ENCODE data around the gene SF3B3.

SF3B3 gene

DNA sequence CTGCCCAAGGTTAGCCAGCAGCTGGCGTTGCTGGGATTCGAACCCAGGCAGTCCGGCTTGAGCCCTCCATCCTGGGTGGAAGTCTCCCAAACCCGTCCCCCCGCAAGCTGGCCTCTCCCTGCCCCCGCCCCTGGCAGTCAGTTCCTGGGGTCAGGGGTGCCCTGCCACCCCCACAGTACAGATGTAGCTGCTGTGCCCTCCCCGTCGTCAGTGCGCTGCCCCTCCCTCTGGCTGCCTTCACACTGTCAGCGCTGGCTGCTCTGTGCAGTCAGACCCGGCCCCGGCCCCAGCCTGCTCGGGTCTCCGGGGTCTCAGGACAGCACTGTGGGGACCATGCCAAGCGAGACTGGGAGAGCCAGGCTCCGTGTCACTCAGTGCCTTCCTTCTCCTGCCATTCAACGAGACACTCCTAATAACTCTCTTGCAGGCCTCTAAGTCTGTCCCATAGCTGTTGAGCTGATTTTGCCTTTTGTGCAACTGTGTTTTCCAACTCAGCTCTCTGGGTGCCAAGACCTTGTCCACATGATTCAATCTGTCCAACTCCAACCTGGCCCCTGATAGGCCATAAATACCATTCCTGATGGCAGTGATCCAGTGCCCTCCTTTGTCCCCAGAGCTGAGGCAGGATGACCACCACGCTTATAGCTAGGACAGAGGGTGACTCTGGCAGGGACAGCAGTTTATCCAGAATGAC, 67.3 kb downstream of the SF3B3 start:
- DNase-seq (ENCODE audit: low spot score), result no peak

DNA sequence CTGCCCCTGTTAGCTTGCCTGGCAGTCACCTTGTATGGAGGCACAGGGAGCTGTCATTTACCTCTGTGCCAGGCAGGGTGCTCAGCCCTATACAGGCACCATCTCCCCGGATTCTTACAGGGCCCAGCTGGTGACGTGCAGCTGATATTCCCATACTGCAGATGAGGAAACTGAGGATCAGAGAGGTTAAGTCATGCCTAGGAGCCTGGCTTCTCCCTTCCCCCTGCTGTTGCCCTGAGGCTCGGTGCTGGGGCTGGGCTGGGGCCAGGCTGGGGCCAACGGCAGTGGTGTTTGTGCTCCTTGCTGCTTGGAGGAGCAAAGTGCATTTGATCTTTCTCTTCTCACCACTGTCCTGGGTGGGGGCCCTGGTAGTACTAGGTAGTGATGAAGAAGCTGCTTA, 68.0 kb downstream of the SF3B3 start:
- no peak for DNase-seq (ENCODE audit: low spot score)

DNA sequence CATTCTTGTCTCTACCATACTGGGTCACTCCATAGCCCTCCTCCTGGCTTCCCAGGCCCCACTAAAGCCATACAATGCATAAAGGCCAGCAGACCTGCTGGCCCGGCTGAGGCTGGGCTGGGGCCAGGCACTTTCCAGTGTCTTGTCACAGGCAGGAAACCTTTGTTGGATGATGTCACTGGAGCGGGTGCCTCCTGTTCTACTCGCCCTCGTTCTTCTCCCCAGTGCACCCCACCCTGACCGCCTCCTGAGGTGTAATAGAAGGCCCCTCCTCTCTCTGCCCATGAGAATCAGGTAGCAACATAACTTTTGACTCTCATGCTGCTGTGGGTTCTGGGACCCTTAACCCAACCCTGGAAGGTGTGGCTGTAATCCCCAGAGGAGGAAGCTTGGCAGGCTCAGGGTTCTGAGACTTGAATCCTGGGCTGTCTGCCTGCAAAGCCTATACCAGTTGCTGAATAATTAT, 68.5 kb downstream of the SF3B3 start:
- DNase-seq (ENCODE audit: low spot score), result no peak

DNA sequence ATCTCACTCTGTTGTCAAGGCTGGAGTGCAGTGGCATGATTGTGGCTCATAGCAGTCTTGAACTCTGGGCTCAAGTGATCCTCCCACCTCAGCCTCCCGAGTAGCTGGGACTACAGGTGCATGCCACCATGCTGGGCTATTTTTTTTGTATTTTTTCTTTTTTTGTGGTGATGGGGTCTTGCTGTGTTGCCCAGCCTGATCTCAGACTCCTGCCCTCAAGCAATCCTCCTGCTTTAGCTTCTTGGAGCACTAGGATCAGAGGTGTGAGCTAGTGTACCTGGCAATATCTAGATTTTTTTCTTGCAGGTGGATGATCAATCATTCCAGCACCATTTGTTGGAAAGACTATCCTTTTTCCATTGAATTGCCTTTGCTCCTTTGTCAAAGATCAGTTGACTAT, 69.9 kb downstream of the SF3B3 start:
- no peak for DNase-seq (ENCODE audit: low spot score)

DNA sequence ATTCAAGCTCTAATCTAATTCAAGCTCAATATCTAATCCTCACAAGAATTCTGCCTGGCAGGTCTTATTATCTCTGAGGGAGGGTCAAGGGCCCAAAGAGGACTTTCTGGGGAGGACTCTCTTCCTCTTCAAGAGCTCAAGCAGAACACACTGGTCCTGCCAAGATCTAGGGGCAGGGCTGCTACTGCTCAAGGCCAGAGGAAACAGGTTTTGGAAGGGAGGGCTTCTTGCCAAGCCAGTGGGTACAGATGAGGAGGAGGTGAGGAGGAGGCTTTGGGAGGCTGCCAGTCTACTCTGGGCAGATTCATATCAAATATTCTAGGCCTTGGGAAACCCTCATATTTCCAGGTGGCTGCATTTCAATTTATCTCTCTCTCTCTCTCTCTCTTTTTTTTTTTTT, 71.0 kb downstream of the SF3B3 start:
- no peak for DNase-seq (ENCODE audit: low spot score)

DNA sequence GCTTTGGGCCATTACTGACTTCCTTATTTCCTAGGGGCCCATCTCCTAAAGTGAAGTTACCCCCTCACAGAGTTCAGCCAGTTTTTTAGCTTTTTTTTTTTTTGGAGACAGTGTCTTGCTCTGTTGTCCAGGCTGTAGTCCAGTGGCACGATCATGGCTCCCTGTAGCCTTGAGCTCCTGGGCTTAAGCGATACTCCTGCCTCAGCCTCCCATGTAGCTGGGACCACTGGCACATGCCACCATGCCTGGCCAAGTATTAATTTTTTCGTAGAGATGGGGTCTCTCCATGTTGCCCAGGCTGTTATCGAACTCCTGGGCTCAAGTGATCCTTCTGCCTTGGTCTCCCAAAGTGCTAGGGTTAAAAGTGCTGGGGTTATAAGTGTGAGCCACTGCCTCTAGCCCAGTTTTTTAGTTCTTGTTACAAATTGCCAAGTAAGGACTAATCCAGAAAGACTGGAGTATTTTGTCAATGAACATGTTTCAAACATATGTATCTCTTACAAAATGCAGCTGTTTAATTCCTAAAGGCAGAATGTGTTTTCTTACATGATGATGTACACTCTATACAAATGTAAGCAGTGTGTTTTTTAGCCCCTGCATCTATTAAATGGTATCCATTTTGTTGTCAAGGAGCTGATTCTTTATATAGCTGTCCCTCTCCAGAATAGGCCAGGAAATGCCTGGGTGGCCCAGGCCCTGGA, 73.7 kb downstream of the SF3B3 start:
- no peak for DNase-seq (ENCODE audit: low spot score)

DNA sequence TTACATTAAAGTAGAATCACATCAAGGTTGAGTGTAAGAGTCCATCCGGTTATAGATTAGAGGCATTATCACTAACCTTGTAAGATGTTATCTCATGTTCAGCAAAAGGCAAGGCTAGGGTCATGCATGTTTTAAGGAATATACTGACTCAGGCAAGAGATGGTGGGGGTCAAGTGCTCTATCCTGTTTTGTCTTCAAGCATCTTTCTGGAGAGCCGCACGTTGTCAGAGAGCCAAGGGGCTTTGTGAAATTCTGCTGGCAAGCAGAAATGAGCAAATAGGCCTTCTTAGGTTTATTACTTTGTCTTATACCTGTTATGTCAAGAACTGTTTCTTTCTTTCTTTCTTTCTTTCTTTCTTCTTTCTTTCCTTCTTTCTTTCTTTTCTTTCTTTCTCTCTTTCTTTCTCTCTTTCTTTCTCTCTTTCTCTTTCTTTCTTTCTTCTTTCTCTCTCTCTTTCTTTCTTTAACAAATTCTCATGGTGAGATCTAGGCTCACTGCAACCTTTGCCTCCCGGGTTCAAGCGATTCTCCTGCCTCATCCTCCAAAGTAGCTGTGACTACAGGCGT, 75.4 kb downstream of the SF3B3 start:
- DNase-seq (ENCODE audit: low spot score), result no peak

DNA sequence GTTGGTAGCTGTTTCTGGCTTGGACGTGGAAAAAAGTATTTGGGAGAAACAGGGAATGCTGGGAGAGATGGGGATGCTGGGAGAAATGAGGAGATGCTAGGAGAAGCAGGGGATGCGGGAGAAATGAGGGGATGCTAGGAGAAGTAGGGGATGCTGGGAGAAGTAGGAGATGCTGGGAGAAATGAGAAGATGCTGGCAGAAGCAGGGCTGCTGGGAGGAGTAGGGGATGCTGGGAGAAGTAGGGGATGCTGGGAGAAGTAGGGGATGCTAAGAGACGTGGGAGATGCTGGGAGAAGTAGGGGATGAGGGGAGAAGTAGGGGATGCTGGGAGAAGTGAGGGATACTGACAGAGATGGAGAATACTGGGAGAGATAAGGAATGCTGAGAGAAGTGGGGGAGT, 77.1 kb downstream of the SF3B3 start:
- no peak for DNase-seq (ENCODE audit: low spot score)

DNA sequence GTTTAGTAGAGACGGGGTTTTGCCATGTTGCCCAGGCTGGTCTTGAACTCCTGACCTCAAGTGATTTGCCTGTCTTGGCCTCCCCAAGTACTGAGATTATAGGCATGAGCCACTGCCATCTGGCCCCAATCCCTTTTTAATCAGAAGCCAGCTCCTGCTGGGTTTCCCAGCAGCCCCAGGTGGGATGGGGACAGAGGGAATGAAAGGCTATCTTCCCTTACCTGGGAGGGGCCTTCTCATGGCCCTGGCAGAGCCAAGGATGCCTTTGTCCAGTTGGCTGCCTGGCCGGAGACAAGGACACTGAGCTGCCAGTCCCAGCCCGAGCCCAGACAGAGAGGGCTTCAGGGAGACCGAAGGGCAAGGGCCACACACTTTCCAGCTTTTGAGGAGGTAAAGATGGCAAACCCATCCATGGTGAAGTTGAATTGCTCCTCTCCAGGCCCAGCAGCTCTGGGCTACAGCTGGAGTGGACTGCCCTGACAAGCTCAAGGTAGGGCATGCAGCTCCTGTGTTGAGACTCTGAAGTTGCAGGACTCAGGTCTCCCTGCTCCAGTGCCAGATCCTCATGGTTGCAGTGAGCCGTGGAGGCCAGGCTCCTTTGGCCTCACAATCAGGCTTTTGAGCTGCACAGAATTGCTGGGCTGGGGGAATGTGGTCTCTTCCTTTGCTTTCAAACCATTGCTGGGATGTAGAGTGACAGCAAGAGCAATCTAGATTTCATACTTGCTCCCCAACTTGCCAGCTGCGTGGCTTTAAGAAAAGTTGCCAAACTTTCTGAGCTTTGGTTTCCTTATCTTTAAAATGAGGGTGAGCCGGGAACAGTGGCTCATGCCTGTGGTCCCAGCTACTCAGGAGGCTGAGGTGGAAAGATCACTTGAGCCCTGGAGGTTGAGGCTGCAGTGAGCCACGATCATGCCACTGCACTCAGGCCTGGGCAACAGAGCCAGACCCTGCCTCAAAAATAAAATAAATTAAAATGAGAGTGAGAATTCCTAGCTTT, 78.3 kb downstream of the SF3B3 start:
- no peak for DNase-seq (ENCODE audit: low spot score)

DNA sequence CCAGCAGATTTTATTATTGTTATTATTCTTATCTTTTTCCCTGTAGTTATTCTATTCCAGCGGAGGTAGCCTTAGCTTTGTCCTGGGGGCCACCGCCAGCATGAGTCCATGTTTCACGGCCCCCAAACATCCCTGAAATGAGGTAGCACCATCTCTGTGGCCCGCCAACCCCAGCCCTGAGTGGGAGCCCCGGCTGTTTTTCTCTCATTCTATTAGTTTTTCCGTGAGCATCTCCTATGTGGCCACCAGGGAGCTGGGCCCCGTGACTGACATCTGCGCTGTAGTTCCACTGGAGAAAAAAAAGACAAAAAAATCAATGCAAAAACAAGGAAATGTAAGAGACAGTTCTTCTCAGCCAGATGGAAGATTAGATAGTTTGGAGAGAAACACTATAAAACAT, 79.2 kb downstream of the SF3B3 start:
- DNase-seq (ENCODE audit: low spot score), result no peak

DNA sequence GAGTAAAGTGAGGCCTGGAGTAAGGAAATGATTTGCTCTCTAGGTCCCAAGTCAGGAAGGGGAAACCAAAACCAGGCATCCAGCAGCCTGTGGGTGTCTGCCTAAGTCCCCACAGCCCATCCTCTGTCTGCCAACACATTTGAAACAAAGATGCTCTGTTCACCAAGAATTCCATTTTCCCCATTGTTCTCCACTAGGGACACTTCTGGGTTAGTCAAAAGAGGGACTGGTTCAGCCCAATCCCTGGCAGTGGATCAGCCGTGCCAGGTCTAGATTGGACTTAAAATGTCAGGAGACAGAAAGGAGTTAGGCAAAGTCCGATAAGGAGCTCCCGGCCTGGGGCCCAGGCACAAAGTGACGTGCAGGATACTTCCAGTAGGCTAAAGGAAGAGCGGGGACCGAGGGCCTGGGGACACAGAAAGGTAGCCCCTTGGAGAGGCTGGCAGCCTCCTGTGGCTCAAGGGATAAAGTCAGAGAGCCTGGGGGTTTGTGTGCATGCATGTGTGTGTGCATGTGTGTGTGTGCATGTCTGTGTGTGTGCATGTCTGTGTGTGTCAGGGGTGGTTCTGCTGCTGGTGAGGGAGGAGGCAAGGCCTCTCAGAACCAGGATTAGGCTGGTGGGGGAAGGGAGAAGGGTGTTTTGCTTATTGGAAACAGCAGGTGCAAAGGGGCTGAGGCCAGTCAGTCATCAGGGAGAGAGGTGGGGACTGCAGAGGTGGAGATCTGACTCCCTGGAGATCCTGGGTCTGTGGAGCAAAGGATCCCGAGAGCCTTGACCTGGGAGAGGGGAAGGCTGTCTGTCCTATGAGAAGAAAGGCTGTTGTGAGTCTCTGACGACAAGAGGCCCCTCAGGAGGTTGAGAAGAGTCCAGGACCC, 81.0 kb downstream of the SF3B3 start:
- no peak for DNase-seq (ENCODE audit: low spot score)

DNA sequence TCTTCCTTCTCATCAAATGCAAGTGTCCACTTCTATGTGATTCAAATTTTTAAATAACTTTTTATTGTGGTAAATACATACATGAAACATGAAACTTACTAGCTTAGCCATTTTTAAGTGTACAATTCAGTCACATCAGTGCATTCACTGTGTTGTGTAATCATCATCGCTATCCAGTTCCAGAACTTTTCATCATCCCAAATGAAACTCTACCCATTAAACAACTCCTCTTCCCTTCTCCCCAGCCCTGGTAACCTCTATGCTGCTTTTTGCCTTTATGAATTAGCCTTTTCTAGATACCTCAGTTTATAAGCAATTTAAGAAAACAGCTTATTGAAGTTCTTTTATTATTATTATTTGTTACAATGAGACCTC, 81.7 kb downstream of the SF3B3 start:
- no peak for DNase-seq (ENCODE audit: low spot score)

DNA sequence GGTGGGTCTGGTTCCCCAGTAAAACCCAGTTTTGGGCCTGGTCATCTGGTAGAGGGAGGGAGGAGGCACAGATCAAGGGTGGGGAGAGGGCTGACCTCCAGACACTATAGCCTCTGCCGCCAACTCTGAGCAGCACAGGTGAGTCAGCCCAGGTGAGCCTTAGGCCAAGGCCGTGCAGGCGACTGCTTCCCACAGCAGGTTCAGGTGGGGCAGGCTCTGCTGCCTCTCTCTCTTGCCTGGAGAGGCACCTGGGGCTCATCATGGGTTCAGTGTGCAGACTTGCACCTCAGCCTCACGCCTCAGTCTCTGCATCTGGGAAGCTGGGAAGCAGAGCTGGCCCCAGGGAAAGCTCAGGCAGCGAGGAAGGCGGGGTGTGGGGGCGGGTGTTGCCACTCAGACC, 84.9 kb downstream of the SF3B3 start:
- no peak for DNase-seq (ENCODE audit: low spot score)

DNA sequence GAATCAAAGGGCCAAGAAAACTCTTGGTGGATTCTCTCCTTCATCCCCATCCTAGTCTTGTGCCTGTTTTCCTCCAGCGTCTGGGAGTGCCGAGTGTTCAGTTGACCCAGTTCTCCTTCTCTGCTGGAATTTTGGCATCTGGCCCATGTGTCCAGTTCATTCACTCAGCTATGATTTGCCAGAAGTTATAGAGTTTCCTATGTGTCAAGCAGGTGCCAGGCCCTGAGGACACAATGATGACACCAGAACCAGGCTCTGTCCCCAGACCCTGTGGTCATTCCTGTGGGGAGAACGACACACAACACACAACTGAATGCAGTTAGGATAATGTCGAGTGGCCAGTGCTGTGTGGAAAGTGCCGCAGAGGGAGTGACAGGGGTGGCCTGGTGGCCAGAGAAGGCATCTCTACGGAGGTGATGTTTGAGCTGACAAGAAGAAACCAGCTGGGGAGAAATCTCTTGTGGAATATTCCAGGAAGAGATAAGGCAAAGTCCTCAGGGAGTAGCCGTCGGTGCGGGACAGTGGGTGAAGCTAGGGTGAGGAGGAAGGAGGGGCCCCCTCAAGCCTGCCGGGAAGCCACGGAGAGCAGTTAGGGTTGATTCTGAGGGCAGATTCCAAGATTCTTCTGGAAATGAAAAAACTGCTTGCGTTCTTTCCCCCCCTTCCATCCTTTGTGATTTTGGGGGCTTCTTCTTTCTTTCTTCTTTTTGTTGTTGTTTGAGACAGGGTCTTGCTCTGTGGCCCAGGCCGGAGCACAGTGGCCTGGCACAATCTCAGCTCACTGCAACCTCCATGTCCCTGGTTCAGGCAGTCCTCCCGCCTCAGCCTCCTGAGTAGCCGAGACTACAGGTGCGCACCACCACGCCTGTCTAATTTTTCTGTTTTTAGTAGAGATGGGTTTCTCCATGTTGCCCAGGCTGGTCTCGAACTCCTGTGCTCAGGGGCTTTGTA, 86.9 kb downstream of the SF3B3 start:
- no peak for DNase-seq (ENCODE audit: low spot score)

DNA sequence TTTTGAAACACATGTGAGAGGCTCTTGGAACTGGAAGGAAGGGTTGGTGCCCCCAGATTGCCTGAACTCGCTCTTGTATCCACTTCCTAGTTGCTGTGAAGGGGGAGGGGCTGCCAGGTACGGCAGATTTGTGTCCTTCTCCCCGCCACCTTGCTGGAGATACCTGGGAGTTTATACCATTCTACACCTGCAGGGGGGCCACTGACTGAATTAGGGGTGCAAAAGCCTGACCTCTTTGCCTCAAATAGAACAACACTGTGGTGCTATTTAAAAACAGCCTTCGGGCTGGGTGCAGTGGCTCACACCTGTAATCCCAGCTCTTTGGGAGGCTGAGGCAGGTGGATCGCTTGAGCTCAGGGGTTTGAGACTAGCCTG, 87.6 kb downstream of the SF3B3 start:
- DNase-seq (ENCODE audit: low spot score), result no peak

DNA sequence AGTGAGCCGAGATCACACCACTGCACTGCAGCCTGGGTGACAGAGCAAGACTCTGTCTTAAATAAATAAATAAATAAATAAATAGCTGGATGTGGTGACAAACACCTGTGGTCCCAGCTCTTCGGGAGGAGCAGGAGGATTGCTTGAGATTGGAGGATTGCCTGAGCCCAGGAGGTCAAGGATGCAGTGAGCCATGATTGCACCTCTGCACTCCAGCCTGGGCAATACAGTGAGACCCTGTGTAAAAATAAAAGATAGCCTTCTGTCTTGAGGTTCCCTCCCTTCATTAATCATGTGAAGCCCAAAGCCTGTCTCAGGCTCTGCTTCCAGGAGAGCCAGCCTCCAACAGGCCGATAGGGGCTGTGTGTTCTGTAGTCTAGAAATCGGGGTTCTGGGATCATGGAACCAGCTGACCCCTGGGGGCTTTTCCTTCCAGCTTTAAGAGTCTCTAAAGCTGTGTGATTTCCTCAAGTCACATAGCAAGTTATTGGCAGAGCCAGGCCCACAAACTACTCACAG, 88.2 kb downstream of the SF3B3 start:
- no peak for DNase-seq (ENCODE audit: low spot score)

DNA sequence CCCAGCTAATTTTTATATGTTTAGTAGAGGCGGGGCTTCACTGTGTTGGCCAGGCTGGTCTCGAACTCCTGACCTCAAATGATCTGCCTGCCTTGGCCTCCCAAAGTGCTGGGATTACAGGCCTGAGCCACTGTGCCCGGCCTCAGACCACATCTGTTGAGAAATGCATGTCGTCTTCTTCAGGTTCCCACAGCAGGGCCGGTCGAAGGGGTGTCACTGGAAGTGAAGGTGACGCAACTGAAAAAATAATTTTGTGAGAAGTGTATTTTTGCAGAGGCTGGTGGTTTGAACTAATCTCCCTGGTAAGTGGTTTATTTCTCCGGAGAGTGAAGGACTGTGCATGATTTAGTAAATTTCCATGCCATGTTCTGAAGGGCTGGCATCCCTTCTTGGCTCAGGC, 89.3 kb downstream of the SF3B3 start:
- no peak for DNase-seq (ENCODE audit: low spot score)

DNA sequence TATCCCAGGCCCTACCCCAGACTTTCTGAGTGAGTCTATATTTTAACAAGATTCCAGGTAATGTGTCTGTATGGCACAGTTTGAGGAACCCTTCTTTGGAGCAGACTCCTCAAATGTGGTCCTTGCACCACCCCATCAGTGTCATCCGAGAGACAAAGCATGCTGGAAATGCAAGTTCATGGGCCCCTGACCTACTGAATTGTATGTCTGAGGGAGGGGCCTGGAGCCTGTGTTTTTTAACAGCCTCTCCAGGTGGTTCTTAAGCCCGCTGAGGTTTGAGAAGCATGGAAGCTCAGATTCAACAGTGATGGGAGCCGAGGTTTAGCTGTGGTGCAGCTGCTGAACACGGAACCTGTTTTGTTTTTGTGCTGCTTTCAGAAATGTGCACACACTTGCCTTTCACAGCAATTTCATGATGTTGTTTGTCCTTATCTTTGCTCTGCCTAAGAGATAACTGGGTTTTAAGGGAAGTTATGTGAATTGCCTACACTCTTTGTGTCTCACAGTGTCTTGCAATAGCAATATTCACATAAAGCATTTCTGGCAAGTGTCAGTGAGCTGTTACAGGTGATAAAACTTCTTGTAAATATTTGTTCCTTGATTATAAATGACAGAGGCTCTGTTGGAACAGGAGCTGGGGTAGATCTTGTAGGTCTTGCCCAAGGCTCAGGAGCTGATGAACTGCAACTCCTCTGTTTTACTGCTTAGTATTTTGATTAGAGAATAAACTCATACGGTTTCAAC, 90.8 kb downstream of the SF3B3 start:
- no peak for DNase-seq (ENCODE audit: low spot score)

DNA sequence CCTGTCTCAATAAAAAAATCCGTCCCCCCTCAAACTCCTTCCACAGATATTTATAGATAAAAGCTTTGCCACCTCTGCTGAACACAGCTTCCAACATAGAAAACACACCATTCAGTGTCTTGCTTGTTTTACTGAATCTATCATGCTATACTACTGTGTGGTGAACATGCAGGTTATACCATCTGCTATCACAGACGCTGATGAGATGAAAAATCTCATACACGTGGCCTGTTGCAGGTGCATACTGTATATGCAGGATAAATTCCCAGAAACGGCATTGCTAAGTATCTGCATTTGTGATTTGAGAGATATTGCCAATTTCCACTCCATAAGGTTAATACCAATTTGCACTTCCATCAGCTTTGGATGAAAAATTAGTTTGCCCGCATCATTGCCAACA, 92.3 kb downstream of the SF3B3 start:
- DNase-seq (ENCODE audit: low spot score), result no peak

Data from CD4-positive, alpha-beta T cell treated with Interleukin-6 at 100 ng/mL for 8 hours (primary cell).